Measurements from ENCODE around the gene ABHD17C.
A peak's percentile ranks its signal among the peaks of the same experiment; 100 is the strongest.

ABHD17C gene

DNA sequence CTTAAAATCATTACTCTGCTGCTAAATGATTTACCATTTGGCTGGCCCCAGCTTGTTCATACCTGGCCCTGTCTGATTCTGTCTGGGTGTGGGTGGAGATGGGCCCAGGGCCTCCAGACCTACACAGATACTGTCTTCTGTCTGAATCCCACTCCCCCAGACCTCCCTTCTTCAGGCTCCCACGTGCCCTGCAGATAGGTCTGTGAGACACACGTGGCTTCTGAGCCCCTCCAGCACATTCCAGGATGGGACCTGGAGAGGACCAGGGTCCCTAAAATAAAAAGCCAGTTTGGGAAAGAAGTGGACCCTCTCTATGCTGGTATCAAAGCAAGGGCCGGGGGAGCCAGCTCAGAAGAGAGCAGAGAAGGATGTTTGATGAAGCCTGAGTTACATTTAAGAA is 69.4 kb downstream of the ABHD17C start:
- DNase-seq (ENCODE audit: low read depth): no peak

DNA sequence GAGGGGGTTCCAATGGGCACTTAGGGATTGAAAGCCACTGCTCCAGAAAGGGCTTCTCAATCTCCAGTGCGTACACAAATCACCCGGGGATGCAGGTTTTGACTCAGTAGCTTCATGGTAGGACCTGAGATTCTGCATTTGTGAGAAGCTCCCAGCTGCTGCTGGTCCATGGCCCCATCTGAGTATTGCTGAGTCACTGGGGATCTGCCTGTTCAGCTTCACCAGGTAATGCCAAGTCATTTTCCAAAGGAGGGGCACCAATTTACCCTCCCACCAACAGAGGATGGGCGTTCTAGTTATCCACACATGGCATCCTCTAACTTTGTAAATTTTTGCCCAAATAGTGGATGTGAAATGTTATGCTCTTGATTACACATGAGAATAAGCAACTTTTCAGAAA is 71.2 kb downstream of the ABHD17C start:
- DNase-seq (ENCODE audit: low read depth): no peak

DNA sequence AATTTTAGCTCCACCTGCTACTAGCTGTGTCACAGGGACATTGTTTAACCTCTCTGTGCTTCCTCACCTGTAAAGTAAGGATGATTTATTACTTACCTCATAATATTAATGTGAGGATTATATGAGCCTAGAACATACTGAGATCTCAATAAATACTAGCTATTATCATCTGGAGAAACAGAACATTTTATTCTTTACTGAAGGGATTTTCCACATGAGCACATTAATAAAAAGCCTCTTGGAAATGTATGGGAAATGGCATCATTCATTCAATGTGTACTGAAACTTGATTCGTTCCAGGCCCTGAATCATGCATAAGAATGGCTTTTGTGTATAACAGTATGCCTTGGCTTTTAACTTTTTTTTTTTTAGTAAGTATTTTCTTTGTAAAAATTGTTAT is 73.0 kb downstream of the ABHD17C start:
- DNase-seq (ENCODE audit: low read depth): no peak

DNA sequence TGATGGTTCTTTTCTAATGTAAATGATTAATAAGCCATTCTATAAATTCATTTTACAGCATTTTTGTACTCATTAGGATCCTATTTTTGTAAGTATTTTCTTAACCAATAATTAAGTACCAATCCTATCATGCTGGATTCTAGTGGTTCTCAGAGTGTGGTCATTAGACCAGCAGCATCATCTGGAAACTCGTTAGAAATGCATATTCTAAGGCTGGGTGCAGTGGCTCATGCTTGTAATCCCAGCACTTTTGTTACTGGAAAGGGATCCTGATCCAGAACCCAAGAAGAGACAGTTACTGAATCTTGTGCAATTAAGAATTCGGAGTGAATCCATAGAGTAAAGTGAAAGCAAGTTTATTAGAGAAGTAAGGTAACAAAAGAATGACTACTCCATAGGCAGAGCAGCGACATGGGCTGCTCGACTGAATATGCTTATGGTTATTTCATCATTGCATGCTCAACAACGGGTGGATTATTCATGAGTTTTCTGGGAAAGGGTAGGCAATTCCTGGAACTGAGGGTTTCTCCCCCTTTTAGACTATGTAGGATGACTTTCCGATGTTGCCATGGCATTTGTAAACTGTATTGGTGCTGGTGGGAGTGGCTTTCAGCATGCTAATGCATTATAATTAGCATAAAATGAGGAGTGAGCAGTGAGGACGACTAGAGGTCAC is 74.2 kb downstream of the ABHD17C start:
- no peak for DNase-seq (ENCODE audit: low read depth)

DNA sequence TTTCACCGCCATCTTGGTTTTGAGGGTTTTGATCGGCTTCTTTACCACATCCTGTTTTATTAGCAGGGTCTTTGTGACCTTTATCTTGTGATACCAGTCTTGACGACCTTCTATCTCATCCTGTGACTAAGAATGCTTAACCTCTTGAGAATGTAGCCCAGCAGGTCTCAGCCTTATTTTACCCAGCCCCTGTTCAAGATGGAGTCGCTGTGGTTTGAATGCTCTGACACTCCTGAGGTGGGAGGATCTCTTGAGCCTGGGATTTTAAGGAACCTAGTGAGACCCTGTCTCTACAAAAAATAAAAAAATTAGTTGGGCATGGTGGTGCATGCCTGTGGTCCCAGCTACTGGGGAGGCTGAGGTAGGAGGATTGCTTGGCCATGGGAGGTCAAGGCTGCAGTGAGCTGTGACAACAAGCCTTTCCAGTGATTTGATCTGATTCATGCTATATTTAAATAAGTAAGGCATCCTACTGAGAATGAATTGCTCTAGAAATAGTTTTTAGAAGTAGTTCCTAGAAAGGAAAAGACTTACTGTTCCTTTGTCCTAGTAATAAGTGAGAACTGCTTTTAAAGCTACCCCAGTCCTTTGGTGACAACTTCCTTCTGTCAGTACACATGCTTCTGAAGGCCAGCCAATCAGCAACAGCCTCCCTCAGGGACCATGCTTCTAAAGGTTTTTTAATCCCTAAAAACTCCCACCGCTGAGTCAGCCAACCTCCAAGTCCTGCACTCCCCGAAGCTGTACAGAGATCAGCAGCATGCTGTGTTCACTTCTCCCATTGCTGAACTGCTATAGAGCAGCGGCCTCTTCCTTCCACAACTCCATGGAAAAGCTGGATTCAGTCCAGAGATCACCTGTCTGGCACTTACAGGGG is 75.0 kb downstream of the ABHD17C start:
- no peak for DNase-seq (ENCODE audit: low read depth)

DNA sequence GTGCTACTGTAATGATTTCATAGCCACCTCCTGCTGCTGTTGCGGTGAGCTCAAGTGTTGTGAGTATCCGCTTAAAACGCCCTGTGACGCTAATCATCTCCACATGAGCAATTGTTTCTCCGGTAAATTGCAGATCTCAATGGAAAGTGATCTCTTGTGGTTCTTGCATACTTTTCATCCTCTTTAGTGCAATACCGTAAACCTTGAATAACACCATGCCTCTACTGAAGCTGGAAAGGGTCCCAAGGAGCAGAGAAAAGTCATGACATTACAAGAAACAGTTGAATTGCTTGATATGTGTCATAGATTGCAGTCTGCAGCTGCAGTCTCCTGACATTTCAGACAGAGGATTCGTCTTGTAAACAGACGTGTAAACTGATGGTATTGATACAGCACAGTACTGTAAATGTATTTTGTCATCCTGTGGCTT is 78.0 kb downstream of the ABHD17C start:
- DNase-seq (ENCODE audit: low read depth): peak; percentile 88

DNA sequence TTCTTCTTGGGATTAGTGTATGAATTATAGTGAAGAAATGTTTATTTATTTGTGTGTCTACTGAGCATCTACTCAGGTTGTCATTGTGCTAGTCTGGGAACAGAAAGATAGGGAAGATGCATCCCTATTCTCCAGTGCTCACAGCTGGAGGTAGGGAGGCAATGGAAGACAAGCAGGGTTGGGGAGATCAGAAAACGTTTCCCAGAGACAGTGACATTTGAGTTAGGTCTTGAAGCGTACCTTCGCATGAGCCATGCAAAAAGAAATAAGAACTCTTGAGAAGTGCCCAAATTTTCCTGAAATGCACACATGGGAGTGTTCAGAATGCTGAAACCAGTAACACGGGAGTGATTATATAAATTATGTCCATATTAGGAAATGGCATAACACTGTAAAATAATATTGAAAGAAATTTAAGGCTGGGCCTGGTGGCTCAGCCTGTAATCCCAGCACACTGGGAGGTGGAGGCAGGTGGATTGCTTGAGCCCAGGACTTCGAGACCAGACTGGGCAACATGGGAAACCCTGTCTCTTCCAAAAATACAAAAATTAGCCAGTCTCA is 78.8 kb downstream of the ABHD17C start:
- DNase-seq (ENCODE audit: low read depth): no peak

DNA sequence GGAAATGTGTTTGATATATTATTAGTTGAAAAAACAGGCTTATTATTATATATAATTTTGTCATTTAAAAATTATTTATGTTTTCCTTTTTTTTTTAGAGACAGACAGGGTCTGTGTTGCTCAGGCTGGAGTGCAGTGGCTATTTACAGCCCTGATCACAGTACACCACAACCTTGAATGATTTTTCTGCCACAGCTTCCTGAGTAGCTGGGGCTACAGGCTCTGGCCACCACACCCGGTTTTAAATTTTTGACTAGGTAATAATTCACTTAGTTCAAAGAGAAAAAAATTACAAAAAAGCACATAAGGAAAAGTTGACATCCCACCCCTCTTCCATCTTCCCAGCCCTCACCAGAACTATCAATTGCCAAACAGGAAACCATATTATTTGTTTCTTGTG is 79.4 kb downstream of the ABHD17C start:
- DNase-seq (ENCODE audit: low read depth): no peak

DNA sequence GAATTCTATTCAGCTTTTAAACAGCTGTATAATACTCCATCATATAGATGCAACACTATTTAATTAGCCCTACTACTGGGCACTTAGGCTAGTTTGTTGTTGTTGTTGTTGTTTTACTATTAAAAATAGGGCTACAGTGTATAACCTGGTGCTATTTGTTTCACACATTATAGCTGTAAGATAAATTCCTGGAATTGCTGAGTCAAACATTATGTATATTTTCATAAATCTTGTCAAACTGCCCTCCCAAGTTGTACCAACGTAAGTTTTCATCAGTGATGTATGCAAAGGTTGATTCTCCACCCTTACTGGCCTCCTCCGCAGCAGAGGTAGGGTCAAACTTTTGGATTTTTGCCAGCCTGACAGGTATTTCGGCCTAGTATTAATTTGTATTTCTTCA is 80.2 kb downstream of the ABHD17C start:
- DNase-seq (ENCODE audit: low read depth): no peak

DNA sequence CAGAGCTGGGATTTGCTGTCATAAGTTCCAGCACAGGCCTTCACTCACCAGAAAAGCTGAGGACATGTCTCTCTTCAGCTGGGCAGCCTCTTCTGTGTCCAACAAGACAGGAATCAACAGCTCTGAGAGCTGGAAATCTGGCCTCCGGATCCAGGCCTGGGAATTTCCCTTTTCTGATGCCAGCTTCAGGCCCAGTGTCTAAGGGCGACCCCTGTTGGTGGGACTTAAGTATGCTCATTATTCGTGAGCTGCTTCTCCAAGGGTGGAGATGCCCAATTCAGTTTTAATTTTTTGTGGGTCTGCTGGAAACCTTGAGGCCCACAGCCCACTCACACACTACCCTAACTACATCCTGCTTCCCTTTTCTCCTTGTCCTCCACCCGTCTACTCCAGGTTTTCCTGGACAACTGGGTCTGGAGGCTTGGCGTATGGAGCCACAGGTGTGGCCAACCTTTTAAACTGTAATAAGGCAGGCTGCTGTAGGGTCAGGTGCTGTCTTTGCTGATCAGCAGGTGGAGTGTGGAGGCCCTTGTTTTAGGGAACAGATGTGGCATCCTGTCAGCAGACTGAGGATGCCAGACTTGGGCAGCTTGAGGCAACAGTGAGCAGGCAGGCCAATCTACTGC is 81.4 kb downstream of the ABHD17C start:
- DNase-seq (ENCODE audit: low read depth): peak; percentile 60

DNA sequence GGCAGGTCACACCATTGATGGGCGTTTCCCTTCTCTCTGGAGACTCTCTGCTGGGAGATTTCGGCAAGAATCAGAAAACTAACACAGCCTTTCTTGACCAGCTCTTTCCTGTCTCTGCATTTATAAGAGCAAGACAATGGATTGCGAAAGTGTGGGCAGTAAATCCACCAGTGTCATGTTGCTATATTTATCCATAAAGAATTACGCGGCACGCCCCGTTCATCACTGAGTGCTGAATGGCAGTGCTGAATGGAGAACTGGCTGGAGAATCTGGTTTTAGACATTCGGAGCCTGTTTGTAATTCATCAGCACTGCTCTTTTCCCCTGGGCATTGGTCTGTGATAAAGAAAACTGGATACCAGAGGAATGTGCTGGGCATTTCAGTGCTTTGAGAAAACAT is 82.0 kb downstream of the ABHD17C start:
- DNase-seq (ENCODE audit: low read depth): peak; percentile 97

DNA sequence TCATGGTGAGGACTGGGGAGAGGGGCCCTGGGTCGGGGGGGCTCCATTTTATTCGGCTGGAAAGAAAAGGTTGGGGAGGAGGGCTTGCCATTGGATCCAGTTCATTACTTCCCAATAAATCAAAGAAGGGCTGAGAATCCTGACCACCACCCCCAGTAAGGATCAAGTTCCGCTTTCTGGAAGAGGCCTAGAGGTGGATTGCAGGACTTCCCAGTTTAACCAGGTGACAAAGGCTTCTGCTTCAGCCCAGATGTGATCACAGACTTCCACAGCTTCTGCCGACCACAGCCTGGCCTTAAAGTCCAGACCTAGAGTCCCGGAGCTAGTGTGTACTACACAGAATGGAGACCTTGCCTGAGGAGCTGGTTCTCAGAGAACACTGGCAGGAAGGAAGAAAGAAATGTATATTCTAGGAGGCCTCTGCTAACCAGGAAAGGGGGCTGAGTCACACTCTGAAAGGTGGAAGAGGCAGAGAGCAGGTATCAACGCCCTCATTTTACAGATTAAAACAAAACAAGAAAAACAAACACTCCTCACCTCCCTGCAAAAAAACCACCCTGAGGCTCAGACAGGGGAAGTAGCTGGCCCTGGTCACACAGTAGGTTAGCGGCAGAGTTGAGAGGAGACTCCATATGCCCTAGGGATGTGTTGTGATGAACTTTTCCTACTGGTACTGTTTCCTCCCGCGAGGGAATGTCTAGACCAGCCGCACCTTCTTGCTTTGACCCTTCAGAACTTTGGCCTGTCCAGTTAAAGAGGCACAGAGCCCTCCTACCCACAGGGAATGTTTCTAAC is 82.9 kb downstream of the ABHD17C start:
- DNase-seq (ENCODE audit: low read depth): no peak

DNA sequence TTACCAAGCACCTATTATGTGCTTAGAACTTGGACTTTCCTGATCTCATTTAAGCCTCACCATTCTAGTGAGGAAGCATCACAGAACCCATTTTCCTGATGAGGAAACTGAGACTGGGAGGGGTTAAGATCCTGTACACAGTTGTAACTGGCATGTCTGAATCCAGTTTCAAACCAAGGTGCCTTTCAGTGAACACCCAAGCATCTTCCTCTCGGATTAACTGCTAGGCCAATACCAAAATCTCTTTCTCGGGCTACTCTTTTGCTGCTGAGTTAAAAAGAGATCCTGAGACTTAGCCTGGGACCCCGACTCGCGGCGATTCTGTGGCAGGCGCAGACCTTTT is 83.5 kb downstream of the ABHD17C start:
- DNase-seq (ENCODE audit: low read depth): no peak

DNA sequence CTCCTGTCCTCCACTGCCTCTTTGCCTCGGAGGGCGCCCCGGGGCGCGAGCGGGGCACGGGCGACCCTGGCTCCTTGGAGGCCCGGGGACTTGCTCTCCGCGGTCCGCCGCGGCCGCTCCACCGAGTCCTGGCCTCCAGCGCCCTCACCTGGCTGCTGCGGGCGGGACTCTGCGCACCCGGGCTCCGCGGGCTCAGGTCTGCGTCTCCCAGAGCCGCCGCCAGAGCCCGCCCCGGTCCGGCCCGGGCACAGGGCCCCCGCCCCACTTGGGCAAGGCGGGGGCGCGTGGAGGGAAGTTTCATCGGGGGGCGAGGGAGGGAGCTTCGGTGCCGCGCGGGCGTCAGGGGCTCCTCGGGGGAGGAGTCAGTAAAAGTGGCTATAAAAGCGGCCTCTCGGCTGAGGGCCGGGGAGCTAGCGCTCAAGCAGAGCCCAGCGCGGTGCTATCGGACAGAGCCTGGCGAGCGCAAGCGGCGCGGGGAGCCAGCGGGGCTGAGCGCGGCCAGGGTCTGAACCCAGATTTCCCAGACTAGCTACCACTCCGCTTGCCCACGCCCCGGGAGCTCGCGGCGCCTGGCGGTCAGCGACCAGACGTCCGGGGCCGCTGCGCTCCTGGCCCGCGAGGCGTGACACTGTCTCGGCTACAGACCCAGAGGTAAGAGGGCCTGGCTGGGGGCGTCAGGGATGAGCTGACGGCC is 84.0 kb downstream of the ABHD17C start, which contains the start of gene CEMIP:
Gene CEMIP (plus strand): TSS at position 407 of the 694 bp plus-strand sequence. CDS start 94,510 bp downstream, outside the sequence.
- DNase-seq (ENCODE audit: low read depth): peak; percentile 77

DNA sequence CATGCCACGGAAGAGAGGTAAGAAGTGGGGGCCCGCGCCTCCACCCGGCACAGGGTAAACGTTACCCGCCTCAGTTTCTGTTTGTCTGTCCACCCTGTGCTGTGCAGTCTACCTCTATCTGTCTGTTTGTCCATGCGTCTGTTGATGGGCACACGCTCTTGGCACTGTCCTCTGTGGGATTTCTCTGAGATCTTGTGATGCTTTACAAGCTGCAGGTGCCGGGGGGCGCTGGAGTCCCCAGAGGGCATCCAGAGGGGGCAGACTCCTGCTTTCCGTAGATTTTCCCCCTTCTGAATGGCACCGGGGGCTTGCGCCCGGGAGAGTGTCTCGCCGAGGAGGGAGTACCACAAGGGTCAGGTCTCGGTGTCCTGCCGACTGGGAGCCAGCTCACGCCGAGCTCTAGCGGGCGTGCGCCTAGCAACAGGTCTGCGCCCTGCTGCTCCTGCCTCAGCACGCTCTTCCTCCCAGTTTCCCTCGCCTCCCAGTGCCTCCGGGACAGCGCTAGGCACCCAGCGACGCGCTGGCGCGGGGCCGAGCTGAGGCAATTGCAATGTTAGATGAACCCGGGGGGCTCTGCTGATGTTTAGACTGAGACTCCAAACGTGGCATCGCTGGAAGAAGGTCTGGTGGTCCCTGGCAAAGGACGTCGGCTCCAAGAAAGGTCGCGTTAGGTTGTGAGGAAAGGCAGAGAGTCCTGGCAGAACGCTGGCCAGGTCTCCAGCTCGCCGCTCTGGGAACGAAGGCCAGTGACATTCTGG is 84.7 kb downstream of the ABHD17C start:
- DNase-seq (ENCODE audit: low read depth): peak; percentile 44

DNA sequence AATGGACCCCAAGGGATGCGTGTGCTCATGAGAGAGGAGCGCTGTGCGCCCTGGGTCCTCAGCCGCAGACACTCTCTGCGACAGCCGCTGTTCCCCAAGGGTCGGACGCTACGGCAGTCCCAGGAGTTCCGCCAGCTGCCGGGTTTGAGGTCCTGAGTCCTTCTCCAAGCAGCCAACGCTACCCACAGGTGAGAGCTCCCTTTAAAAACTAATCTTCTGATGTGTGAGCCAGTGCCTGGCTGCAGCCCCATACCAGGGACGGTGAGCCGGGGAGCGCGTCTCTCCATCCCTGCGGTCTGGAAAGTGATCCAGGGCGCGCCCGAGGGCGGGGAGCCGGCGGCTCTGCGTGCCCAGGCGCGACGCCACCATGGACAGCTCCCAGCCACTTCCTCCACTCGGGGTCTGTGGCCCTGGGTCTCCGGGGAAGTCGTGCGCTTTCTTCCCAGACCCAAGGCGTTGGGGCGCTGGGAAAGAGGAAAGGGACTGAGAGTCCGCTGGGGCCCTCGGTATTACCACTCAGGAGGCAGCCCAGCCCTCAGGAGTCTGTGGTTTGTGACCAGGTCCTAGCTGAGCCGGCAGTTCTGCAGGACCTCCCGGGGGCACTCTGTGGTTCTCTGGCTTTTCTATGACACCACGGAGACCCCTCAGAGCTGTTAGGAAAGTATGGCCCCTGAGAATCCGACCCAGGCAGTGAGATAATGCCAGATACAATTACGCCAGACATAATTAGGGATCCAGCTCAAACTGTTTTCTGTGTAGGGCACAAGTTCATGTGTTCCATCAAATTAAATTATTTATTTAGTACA is 85.5 kb downstream of the ABHD17C start:
- peak; percentile 43 for DNase-seq (ENCODE audit: low read depth)

DNA sequence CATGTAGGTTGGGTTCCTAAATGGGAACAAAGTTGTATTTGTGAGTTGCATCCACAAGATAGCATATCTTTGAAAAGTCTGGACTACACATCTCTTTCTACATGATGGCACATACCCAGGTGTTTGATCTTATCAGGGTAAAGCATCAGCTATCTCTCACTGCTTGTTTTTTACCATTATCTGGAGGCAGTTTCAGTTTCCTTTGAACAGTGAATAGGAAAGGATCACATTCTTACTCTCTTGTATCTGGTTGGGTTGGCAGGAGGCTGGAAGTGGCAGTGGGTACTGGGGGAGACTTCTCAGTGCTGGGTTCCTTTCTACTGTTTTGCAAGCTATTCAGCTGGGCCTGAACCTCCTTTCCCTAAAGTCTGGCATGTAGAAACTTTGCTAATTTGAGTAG is 88.2 kb downstream of the ABHD17C start:
- DNase-seq (ENCODE audit: low read depth): no peak

DNA sequence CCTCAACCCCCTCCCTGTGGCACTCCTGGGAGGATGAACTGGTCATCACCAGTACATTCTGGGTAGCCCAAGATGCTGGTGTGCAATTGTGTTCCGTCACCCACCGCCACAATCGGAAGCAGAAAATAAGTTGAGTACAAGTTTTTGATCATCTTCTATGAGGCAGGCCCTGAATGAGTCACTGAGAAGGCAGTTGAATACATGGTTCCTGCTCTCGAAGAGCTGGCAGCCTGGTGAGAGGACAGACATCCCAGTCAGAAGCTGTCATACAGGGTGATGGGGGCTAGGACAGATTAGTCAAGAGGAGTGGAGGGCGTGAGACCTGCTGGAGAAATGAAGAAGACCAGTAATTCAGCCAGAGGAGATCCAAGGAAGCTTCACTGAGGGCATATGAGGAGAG is 90.2 kb downstream of the ABHD17C start:
- DNase-seq (ENCODE audit: low read depth): no peak

DNA sequence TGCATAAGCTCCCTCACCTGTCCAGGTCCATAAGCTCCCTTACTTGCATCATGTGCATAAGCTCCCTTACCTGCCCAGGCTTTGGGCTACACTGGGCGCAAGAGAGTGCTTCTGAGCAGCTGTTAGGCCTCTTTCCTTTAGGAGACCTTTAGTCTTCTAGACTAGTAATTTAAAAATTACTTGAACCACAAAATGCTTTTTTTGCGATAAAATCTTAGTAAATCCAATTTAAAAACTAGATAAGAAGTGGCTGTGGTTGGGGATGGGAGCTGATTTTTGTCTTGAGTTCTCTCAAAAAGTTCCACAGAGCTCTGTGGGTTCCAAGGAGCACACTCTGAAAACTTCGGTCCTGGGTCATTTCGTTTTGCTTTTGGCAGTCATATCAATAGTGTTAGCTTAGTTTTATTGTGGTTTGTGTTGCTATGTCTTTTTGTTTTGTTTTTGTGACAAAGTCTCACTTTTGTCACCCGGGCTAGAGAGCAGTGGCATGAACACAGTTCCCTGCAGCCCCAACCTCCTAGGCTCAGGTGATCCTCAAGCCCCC is 90.8 kb downstream of the ABHD17C start:
- no peak for DNase-seq (ENCODE audit: low read depth)

All from fibroblast of gingiva (primary cell).